ENCODE measurements around the gene UBE2E1. TPM values are rescaled to one million over a fixed set of nuclear protein-coding genes. Genes with fewer than 3 reads are reported as not detected.

Gene UBE2E1
- total and polyA plus RNA-seq, 2 experiments from 2014 or later, result 39.9 to 120 TPM

- H3K4me3 Mint-ChIP-seq, result no peak overlapping the region
- Histone ChIP-seq H3F3A (replicated peaks; ENCODE audit: low read depth) (no peaks in the 10 kb centered on the region), H3K27ac (ENCODE audit: low read depth) (no peak overlapping the region), H4K20me1 (replicated peaks; ENCODE audit: insufficient read depth) (peaks cover 11% of the 10 kb centered on the region), H3K4me3 (no peak overlapping the region), H3K4me2 (no peak overlapping the region), H3K27me3 (ENCODE audit: insufficient read depth) (no peaks in the 10 kb centered on the region), H3K79me2 (replicated peaks; ENCODE audit: insufficient read depth) (peaks cover 52% of the 10 kb centered on the region), H3K36me3 (ENCODE audit: insufficient read depth) (no peaks in the 10 kb centered on the region), H3K4me1 (ENCODE audit: insufficient read depth) (no peaks in the 10 kb centered on the region), H3K9me2 (ENCODE audit: insufficient read depth) (no peaks in the 10 kb centered on the region), H2AFZ (no peak overlapping the region)
- no peak overlapping the region for H3K27ac Mint-ChIP-seq
- H3K27me3 Mint-ChIP-seq (ENCODE audit: insufficient read depth, low read depth, poor library complexity), result peaks cover 3% of the 10 kb centered on the region
- peaks cover 4% of the 10 kb centered on the region; the same call in 1 of the 3 replicates for H3K9me3 Mint-ChIP-seq
- DNase-seq (ENCODE audit: low spot score) (no peak), ATAC-seq (no peak)
- no peak for TF ChIP-seq CREB1 (CRISPR knock-in tag; IDR thresholded peaks at IDR 0.05; ENCODE audit: low read depth)
- no peak for TF ChIP-seq ZNF114 (CRISPR knock-in tag; IDR thresholded peaks at IDR 0.05)
- H3K4me1 Mint-ChIP-seq, result peaks cover 7% of the 10 kb centered on the region; the same call in 2 of the 3 replicates
- peaks cover 35% of the 10 kb centered on the region for H3K36me3 Mint-ChIP-seq (ENCODE audit: low read depth)
These were observed 79.5 kb downstream of the UBE2E1 start for GRCh38 chr3:23885210-23885609.

- peaks cover 4% of the 10 kb centered on the region; the same call in 1 of the 3 replicates for H3K9me3 Mint-ChIP-seq
- Histone ChIP-seq H3K36me3 (ENCODE audit: insufficient read depth) (no peaks in the 10 kb centered on the region), H3K4me2 (no peak overlapping the region), H3K9me2 (ENCODE audit: insufficient read depth) (no peaks in the 10 kb centered on the region), H2AFZ (no peak overlapping the region), H3F3A (replicated peaks; ENCODE audit: low read depth) (no peaks in the 10 kb centered on the region), H3K79me2 (replicated peaks; ENCODE audit: insufficient read depth) (peaks cover 41% of the 10 kb centered on the region), H3K4me3 (no peak overlapping the region), H4K20me1 (replicated peaks; ENCODE audit: insufficient read depth) (peaks cover 11% of the 10 kb centered on the region), H3K27me3 (ENCODE audit: insufficient read depth) (no peaks in the 10 kb centered on the region), H3K4me1 (ENCODE audit: insufficient read depth) (no peaks in the 10 kb centered on the region), H3K27ac (ENCODE audit: low read depth) (0 out of 2 replicates have a peak overlapping the region, but pooled peaks have one; percentile 33)
- peak overlapping the region; percentile 49 for H3K27ac Mint-ChIP-seq
- H3K4me3 Mint-ChIP-seq, result no peak overlapping the region
- ATAC-seq (no peak), DNase-seq (ENCODE audit: low spot score) (no peak)
- H3K36me3 Mint-ChIP-seq (ENCODE audit: low read depth), result peaks cover 29% of the 10 kb centered on the region
- peaks cover 3% of the 10 kb centered on the region for H3K27me3 Mint-ChIP-seq (ENCODE audit: insufficient read depth, low read depth, poor library complexity)
- H3K4me1 Mint-ChIP-seq, result peaks cover 7% of the 10 kb centered on the region; the same call in 2 of the 3 replicates
- TF ChIP-seq POLR2AphosphoS5 (IDR thresholded peaks at IDR 0.05; ENCODE audit: low read depth) (no peak), ZNF114 (CRISPR knock-in tag; IDR thresholded peaks at IDR 0.05) (no peak), CREB1 (CRISPR knock-in tag; IDR thresholded peaks at IDR 0.05; ENCODE audit: low read depth) (no peak), ZNF331 (CRISPR knock-in tag; IDR thresholded peaks at IDR 0.05; ENCODE audit: low read depth) (no peak), CTCF (conservative IDR thresholded peaks at IDR 0.05; ENCODE audit: low read depth in 2 of 2) (no peak), EZH2 (IDR thresholded peaks at IDR 0.05; ENCODE audit: low read depth, unreplicated experiment) (no peak), NANOG (IDR thresholded peaks at IDR 0.05; ENCODE audit: borderline replicate concordance) (no peak), STAT1 (IDR thresholded peaks at IDR 0.05; ENCODE audit: unreplicated experiment) (no peak), EZH2phosphoT487 (IDR thresholded peaks at IDR 0.05; ENCODE audit: unreplicated experiment) (no peak)
- TF ChIP-seq, protein P1, sequence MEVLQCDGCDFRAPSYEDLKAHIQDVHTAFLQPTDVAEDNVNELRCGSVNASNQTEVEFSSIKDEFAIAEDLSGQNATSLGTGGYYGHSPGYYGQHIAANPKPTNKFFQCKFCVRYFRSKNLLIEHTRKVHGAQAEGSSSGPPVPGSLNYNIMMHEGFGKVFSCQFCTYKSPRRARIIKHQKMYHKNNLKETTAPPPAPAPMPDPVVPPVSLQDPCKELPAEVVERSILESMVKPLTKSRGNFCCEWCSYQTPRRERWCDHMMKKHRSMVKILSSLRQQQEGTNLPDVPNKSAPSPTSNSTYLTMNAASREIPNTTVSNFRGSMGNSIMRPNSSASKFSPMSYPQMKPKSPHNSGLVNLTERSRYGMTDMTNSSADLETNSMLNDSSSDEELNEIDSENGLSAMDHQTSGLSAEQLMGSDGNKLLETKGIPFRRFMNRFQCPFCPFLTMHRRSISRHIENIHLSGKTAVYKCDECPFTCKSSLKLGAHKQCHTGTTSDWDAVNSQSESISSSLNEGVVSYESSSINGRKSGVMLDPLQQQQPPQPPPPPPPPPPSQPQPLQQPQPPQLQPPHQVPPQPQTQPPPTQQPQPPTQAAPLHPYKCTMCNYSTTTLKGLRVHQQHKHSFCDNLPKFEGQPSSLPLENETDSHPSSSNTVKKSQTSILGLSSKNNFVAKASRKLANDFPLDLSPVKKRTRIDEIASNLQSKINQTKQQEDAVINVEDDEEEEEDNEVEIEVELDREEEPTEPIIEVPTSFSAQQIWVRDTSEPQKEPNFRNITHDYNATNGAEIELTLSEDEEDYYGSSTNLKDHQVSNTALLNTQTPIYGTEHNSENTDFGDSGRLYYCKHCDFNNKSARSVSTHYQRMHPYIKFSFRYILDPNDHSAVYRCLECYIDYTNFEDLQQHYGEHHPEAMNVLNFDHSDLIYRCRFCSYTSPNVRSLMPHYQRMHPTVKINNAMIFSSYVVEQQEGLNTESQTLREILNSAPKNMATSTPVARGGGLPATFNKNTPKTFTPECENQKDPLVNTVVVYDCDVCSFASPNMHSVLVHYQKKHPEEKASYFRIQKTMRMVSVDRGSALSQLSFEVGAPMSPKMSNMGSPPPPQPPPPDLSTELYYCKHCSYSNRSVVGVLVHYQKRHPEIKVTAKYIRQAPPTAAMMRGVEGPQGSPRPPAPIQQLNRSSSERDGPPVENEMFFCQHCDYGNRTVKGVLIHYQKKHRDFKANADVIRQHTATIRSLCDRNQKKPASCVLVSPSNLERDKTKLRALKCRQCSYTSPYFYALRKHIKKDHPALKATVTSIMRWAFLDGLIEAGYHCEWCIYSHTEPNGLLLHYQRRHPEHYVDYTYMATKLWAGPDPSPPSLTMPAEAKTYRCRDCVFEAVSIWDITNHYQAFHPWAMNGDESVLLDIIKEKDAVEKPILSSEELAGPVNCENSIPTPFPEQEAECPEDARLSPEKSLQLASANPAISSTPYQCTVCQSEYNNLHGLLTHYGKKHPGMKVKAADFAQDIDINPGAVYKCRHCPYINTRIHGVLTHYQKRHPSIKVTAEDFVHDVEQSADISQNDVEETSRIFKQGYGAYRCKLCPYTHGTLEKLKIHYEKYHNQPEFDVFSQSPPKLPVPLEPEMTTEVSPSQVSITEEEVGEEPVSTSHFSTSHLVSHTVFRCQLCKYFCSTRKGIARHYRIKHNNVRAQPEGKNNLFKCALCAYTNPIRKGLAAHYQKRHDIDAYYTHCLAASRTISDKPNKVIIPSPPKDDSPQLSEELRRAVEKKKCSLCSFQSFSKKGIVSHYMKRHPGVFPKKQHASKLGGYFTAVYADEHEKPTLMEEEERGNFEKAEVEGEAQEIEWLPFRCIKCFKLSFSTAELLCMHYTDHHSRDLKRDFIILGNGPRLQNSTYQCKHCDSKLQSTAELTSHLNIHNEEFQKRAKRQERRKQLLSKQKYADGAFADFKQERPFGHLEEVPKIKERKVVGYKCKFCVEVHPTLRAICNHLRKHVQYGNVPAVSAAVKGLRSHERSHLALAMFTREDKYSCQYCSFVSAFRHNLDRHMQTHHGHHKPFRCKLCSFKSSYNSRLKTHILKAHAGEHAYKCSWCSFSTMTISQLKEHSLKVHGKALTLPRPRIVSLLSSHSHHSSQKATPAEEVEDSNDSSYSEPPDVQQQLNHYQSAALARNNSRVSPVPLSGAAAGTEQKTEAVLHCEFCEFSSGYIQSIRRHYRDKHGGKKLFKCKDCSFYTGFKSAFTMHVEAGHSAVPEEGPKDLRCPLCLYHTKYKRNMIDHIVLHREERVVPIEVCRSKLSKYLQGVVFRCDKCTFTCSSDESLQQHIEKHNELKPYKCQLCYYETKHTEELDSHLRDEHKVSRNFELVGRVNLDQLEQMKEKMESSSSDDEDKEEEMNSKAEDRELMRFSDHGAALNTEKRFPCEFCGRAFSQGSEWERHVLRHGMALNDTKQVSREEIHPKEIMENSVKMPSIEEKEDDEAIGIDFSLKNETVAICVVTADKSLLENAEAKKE (CRISPR knock-in tag; IDR thresholded peaks at IDR 0.05), result no peak
- TF ChIP-seq, protein P2, sequence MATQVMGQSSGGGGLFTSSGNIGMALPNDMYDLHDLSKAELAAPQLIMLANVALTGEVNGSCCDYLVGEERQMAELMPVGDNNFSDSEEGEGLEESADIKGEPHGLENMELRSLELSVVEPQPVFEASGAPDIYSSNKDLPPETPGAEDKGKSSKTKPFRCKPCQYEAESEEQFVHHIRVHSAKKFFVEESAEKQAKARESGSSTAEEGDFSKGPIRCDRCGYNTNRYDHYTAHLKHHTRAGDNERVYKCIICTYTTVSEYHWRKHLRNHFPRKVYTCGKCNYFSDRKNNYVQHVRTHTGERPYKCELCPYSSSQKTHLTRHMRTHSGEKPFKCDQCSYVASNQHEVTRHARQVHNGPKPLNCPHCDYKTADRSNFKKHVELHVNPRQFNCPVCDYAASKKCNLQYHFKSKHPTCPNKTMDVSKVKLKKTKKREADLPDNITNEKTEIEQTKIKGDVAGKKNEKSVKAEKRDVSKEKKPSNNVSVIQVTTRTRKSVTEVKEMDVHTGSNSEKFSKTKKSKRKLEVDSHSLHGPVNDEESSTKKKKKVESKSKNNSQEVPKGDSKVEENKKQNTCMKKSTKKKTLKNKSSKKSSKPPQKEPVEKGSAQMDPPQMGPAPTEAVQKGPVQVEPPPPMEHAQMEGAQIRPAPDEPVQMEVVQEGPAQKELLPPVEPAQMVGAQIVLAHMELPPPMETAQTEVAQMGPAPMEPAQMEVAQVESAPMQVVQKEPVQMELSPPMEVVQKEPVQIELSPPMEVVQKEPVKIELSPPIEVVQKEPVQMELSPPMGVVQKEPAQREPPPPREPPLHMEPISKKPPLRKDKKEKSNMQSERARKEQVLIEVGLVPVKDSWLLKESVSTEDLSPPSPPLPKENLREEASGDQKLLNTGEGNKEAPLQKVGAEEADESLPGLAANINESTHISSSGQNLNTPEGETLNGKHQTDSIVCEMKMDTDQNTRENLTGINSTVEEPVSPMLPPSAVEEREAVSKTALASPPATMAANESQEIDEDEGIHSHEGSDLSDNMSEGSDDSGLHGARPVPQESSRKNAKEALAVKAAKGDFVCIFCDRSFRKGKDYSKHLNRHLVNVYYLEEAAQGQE (IDR thresholded peaks at IDR 0.05; ENCODE audit: unreplicated experiment), result no peak
These were observed 80.6 kb downstream of the UBE2E1 start for GRCh38 chr3:23886311-23886710.

Data from GM23338 (cell line).